ENCODE measurements around the gene EVC2.

The EVC2 gene

GRCh38 chr4:5705647-5706320 lies 2.6 kb downstream of the EVC2 start:
- Histone ChIP-seq H3K9me3 (ENCODE audit: control insufficient read depth in 2 of 2, low read length in 2 of 2) (no peaks in the 10 kb centered on the region), H3K9ac (ENCODE audit: low read depth in 1 of 2, low read length in 2 of 2) (no peak overlapping the region), H3K27ac (ENCODE audit: low read depth in 2 of 2, low read length in 2 of 2) (no peak overlapping the region), H3K4me3 (ENCODE audit: low read length in 2 of 2) (no peak overlapping the region), H3K36me3 (ENCODE audit: control insufficient read depth in 2 of 2, insufficient read depth in 2 of 2, low read length in 2 of 2) (no peaks in the 10 kb centered on the region), H3K27me3 (ENCODE audit: control insufficient read depth in 2 of 2, insufficient read depth in 2 of 2, low read length in 2 of 2) (peaks cover 3 to 5% of the 10 kb centered on the region in 2 donors), H3K4me1 (ENCODE audit: control insufficient read depth in 2 of 2, insufficient read depth in 2 of 2, low read length in 2 of 2) (peaks cover 0 to 2% of the 10 kb centered on the region in 2 donors)

GRCh38 chr4:5704276-5704675 lies 4.1 kb downstream of the EVC2 start:
- Histone ChIP-seq H3K9ac (ENCODE audit: low read depth in 1 of 2, low read length in 2 of 2) (no peak overlapping the region), H3K4me1 (ENCODE audit: control insufficient read depth in 2 of 2, insufficient read depth in 2 of 2, low read length in 2 of 2) (peaks cover 0 to 2% of the 10 kb centered on the region in 2 donors), H3K36me3 (ENCODE audit: control insufficient read depth in 2 of 2, insufficient read depth in 2 of 2, low read length in 2 of 2) (no peaks in the 10 kb centered on the region), H3K9me3 (ENCODE audit: control insufficient read depth in 2 of 2, low read length in 2 of 2) (no peaks in the 10 kb centered on the region), H3K4me3 (ENCODE audit: low read length in 2 of 2) (no peak overlapping the region), H3K27ac (ENCODE audit: low read depth in 2 of 2, low read length in 2 of 2) (no peak overlapping the region), H3K27me3 (ENCODE audit: control insufficient read depth in 2 of 2, insufficient read depth in 2 of 2, low read length in 2 of 2) (peaks cover 3% of the 10 kb centered on the region in 2 donors)

- Histone ChIP-seq H3K4me1 (ENCODE audit: control insufficient read depth in 2 of 2, insufficient read depth in 2 of 2, low read length in 2 of 2) (peaks cover 0 to 2% of the 10 kb centered on the region in 2 donors), H3K9me3 (ENCODE audit: control insufficient read depth in 2 of 2, low read length in 2 of 2) (no peaks in the 10 kb centered on the region), H3K4me3 (ENCODE audit: low read length in 2 of 2) (no peak overlapping the region), H3K9ac (ENCODE audit: low read depth in 1 of 2, low read length in 2 of 2) (no peak overlapping the region), H3K27me3 (ENCODE audit: control insufficient read depth in 2 of 2, insufficient read depth in 2 of 2, low read length in 2 of 2) (peaks cover 0 to 3% of the 10 kb centered on the region in 2 donors), H3K27ac (ENCODE audit: low read depth in 2 of 2, low read length in 2 of 2) (no peak overlapping the region), H3K36me3 (ENCODE audit: control insufficient read depth in 2 of 2, insufficient read depth in 2 of 2, low read length in 2 of 2) (no peaks in the 10 kb centered on the region)
These were observed 4.5 kb downstream of the EVC2 start for GRCh38 chr4:5703831-5704230.

GRCh38 chr4:5701971-5702370 lies 6.4 kb downstream of the EVC2 start:
- H3K27me3 ChIP-seq (ENCODE audit: control insufficient read depth in 2 of 2, insufficient read depth in 2 of 2, low read length in 2 of 2), result no peaks in the 10 kb centered on the region
- no peak overlapping the region for H3K9ac ChIP-seq (ENCODE audit: low read depth in 1 of 2, low read length in 2 of 2)
- H3K36me3 ChIP-seq (ENCODE audit: control insufficient read depth in 2 of 2, insufficient read depth in 2 of 2, low read length in 2 of 2), result no peaks in the 10 kb centered on the region

GRCh38 chr4:5700459-5700858 lies 7.9 kb downstream of the EVC2 start:
- Histone ChIP-seq H3K9ac (ENCODE audit: low read depth in 1 of 2, low read length in 2 of 2) (no peak overlapping the region), H3K27ac (ENCODE audit: low read depth in 2 of 2, low read length in 2 of 2) (no peak overlapping the region), H3K27me3 (ENCODE audit: control insufficient read depth in 2 of 2, insufficient read depth in 2 of 2, low read length in 2 of 2) (no peaks in the 10 kb centered on the region), H3K4me1 (ENCODE audit: control insufficient read depth in 2 of 2, insufficient read depth in 2 of 2, low read length in 2 of 2) (no peaks in the 10 kb centered on the region), H3K9me3 (ENCODE audit: control insufficient read depth in 2 of 2, low read length in 2 of 2) (no peaks in the 10 kb centered on the region), H3K36me3 (ENCODE audit: control insufficient read depth in 2 of 2, insufficient read depth in 2 of 2, low read length in 2 of 2) (no peaks in the 10 kb centered on the region), H3K4me3 (ENCODE audit: low read length in 2 of 2) (no peak overlapping the region)

More at GRCh38 chr4:5701971-5702370, 6.4 kb downstream of the EVC2 start:
- Histone ChIP-seq H3K4me3 (ENCODE audit: low read length in 2 of 2) (no peak overlapping the region), H3K4me1 (ENCODE audit: control insufficient read depth in 2 of 2, insufficient read depth in 2 of 2, low read length in 2 of 2) (no peaks in the 10 kb centered on the region), H3K9me3 (ENCODE audit: control insufficient read depth in 2 of 2, low read length in 2 of 2) (no peaks in the 10 kb centered on the region), H3K27ac (ENCODE audit: low read depth in 2 of 2, low read length in 2 of 2) (no peak overlapping the region)

- Histone ChIP-seq H3K27ac (ENCODE audit: low read depth in 2 of 2, low read length in 2 of 2) (no peak overlapping the region), H3K9me3 (ENCODE audit: control insufficient read depth in 2 of 2, low read length in 2 of 2) (no peaks in the 10 kb centered on the region), H3K27me3 (ENCODE audit: control insufficient read depth in 2 of 2, insufficient read depth in 2 of 2, low read length in 2 of 2) (no peaks in the 10 kb centered on the region), H3K36me3 (ENCODE audit: control insufficient read depth in 2 of 2, insufficient read depth in 2 of 2, low read length in 2 of 2) (no peaks in the 10 kb centered on the region), H3K4me3 (ENCODE audit: low read length in 2 of 2) (no peak overlapping the region), H3K9ac (ENCODE audit: low read depth in 1 of 2, low read length in 2 of 2) (no peak overlapping the region), H3K4me1 (ENCODE audit: control insufficient read depth in 2 of 2, insufficient read depth in 2 of 2, low read length in 2 of 2) (no peaks in the 10 kb centered on the region)
These were observed 12.0 kb downstream of the EVC2 start for GRCh38 chr4:5696341-5696740.

- Histone ChIP-seq H3K9me3 (ENCODE audit: control insufficient read depth in 2 of 2, low read length in 2 of 2) (no peaks in the 10 kb centered on the region), H3K4me1 (ENCODE audit: control insufficient read depth in 2 of 2, insufficient read depth in 2 of 2, low read length in 2 of 2) (no peaks in the 10 kb centered on the region), H3K36me3 (ENCODE audit: control insufficient read depth in 2 of 2, insufficient read depth in 2 of 2, low read length in 2 of 2) (peaks cover 0 to 3% of the 10 kb centered on the region in 2 donors), H3K27ac (ENCODE audit: low read depth in 2 of 2, low read length in 2 of 2) (no peak overlapping the region), H3K4me3 (ENCODE audit: low read length in 2 of 2) (no peak overlapping the region), H3K27me3 (ENCODE audit: control insufficient read depth in 2 of 2, insufficient read depth in 2 of 2, low read length in 2 of 2) (no peaks in the 10 kb centered on the region), H3K9ac (ENCODE audit: low read depth in 1 of 2, low read length in 2 of 2) (no peak overlapping the region)
These were observed 14.5 kb downstream of the EVC2 start for GRCh38 chr4:5693871-5694270.

- H3K4me3 ChIP-seq (ENCODE audit: low read length in 2 of 2), result no peak overlapping the region
- no peaks in the 10 kb centered on the region for H3K27me3 ChIP-seq (ENCODE audit: control insufficient read depth in 2 of 2, insufficient read depth in 2 of 2, low read length in 2 of 2)
- no peak overlapping the region for H3K27ac ChIP-seq (ENCODE audit: low read depth in 2 of 2, low read length in 2 of 2)
- no peak overlapping the region for H3K9ac ChIP-seq (ENCODE audit: low read depth in 1 of 2, low read length in 2 of 2)
- H3K9me3 ChIP-seq (ENCODE audit: control insufficient read depth in 2 of 2, low read length in 2 of 2), result no peaks in the 10 kb centered on the region
- H3K36me3 ChIP-seq (ENCODE audit: control insufficient read depth in 2 of 2, insufficient read depth in 2 of 2, low read length in 2 of 2), result peaks cover 3% of the 10 kb centered on the region in 2 donors
- H3K4me1 ChIP-seq (ENCODE audit: control insufficient read depth in 2 of 2, insufficient read depth in 2 of 2, low read length in 2 of 2), result no peaks in the 10 kb centered on the region
These were observed 16.7 kb downstream of the EVC2 start for GRCh38 chr4:5691491-5692132.

- H3K36me3 ChIP-seq (ENCODE audit: control insufficient read depth in 2 of 2, insufficient read depth in 2 of 2, low read length in 2 of 2), result peaks cover 5 to 11% of the 10 kb centered on the region in 2 donors
These were observed 19.3 kb downstream of the EVC2 start for GRCh38 chr4:5689065-5689464.

GRCh38 chr4:5686338-5686737 lies 22.0 kb downstream of the EVC2 start:
- H3K27ac ChIP-seq (ENCODE audit: low read depth in 2 of 2, low read length in 2 of 2), result no peak overlapping the region
- no peaks in the 10 kb centered on the region for H3K9me3 ChIP-seq (ENCODE audit: control insufficient read depth in 2 of 2, low read length in 2 of 2)
- H3K9ac ChIP-seq (ENCODE audit: low read depth in 1 of 2, low read length in 2 of 2), result no peak overlapping the region
- no peak overlapping the region for H3K4me3 ChIP-seq (ENCODE audit: low read length in 2 of 2)
- H3K36me3 ChIP-seq (ENCODE audit: control insufficient read depth in 2 of 2, insufficient read depth in 2 of 2, low read length in 2 of 2), result peaks cover 5 to 11% of the 10 kb centered on the region in 2 donors
- H3K4me1 ChIP-seq (ENCODE audit: control insufficient read depth in 2 of 2, insufficient read depth in 2 of 2, low read length in 2 of 2), result no peaks in the 10 kb centered on the region
- H3K27me3 ChIP-seq (ENCODE audit: control insufficient read depth in 2 of 2, insufficient read depth in 2 of 2, low read length in 2 of 2), result no peaks in the 10 kb centered on the region

More at GRCh38 chr4:5689065-5689464, 19.3 kb downstream of the EVC2 start:
- Histone ChIP-seq H3K9me3 (ENCODE audit: control insufficient read depth in 2 of 2, low read length in 2 of 2) (no peaks in the 10 kb centered on the region), H3K4me3 (ENCODE audit: low read length in 2 of 2) (no peak overlapping the region), H3K27me3 (ENCODE audit: control insufficient read depth in 2 of 2, insufficient read depth in 2 of 2, low read length in 2 of 2) (no peaks in the 10 kb centered on the region), H3K27ac (ENCODE audit: low read depth in 2 of 2, low read length in 2 of 2) (no peak overlapping the region), H3K4me1 (ENCODE audit: control insufficient read depth in 2 of 2, insufficient read depth in 2 of 2, low read length in 2 of 2) (no peaks in the 10 kb centered on the region), H3K9ac (ENCODE audit: low read depth in 1 of 2, low read length in 2 of 2) (no peak overlapping the region)
